HG02840 (cell line): ENCODE results near the gene OR9G4.

Experiments used
- ATAC-seq: cut with Tn5 transposase; IDR thresholded peaks from one replicate; pipeline ENCODE4 v1.9.1; 2021; ENCODE audit warnings: mild to moderate bottlenecking, moderate library complexity, moderate number of reproducible peaks; ENCODE audit not compliant: unreplicated experiment, low FRiP score

Gene OR9G4

GRCh38 chr11:56748597-56748996, at the start of gene OR9G4:
TSS of gene OR9G4 (minus strand) at chr11:56748697. CDS start at chr11:56743766, 4,931 bp downstream.
- ATAC-seq, result no peak

DNA sequence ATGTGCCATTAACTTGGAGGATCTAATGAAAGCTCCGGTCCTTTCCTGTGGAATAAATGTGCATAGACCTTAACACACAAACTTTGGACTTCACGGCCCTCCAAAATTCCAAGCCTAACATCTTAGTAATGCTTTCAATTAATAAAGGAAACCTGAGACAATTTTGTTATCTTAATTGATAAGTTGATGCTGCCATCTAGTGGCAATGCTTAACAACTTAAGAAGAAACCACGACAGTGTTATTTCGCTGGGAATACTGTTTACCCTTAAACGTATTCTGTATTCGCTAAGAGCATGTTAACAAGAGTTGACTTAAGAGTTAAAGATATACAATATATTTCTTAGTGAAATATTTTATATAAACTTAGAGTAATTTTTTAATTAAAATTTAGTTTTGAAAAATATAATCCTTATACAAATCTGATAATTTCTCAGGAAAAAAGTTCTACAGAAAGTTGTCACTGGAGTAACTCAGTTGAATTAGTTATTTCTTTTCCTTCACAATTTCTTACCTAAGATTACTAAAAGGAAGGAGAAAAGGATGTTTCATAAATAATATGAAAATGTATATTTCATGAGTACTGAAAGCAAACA, 35.0 kb upstream of the OR9G4 start:
- ATAC-seq, result no peak

GRCh38 chr11:56782167-56782847, 33.8 kb upstream of the OR9G4 start:
- no peak for ATAC-seq

GRCh38 chr11:56776809-56777208, 28.3 kb upstream of the OR9G4 start:
- ATAC-seq, result no peak

- no peak for ATAC-seq
Observed at GRCh38 chr11:56764976-56765375, 16.5 kb upstream of the OR9G4 start.

DNA sequence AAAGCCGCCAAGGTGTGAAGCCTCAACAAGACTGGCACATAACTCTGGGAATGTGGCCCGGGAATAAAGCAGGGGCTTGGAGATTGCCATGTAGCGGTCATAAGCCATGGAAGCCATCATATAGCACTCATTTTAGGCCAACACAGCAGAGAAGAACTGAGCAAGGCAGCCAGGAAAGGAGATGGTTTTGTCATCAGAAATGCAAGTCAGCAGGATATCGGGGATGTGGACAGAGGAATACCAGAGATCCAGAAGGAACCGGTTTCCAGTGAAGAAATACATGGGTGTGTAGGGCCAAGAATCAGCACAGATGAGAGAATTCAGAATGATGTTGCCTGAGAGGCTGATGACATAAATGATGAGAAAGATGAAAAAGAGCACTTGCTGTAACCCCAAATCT, 3.0 kb upstream of the OR9G4 start:
- ATAC-seq, result no peak

DNA sequence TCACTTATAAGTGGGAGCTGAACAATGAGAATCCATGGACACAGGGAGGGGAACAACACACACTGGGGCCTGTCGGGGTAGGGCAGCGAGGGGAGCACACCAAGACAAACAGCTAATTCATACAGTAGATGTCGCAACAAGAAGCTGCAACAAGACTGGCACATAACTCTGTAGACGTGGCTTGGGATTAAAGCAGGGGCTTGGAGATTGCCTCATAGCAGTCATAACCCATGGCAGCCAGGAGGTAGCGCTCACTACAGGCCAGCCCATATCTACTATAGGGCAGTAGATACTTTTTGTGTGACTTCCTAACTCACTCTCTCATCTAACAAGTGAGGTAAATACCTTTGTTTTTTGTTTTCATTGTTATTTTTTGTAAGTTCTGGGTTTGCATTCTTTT, 1.7 kb upstream of the OR9G4 start:
- no peak for ATAC-seq

GRCh38 chr11:56740886-56741285, 7.6 kb downstream of the OR9G4 start:
- no peak for ATAC-seq

GRCh38 chr11:56740107-56740506, 8.4 kb downstream of the OR9G4 start:
- no peak for ATAC-seq

DNA sequence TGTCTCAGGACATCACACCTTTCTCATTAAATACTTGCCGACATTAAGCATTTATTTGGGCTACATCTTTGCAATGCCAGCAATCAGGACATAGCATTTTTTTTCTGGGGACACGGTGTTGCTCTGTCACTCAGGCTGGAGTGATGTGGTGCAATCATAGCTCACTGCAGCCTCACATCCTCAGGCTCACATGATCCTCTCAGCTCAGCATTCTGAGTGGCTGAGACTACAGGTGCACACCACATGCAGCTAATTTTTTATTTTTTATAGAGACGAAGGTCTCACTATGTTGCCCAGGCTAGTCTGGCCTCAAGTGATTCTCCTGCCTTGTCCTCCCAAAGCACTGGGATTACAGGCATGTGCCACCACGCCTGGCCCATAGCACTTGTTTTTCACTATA, 28.0 kb downstream of the OR9G4 start:
- no peak for ATAC-seq

GRCh38 chr11:56716379-56716854, 32.1 kb downstream of the OR9G4 start:
- no peak for ATAC-seq

GRCh38 chr11:56714206-56714605, 34.3 kb downstream of the OR9G4 start:
- ATAC-seq, result no peak

DNA sequence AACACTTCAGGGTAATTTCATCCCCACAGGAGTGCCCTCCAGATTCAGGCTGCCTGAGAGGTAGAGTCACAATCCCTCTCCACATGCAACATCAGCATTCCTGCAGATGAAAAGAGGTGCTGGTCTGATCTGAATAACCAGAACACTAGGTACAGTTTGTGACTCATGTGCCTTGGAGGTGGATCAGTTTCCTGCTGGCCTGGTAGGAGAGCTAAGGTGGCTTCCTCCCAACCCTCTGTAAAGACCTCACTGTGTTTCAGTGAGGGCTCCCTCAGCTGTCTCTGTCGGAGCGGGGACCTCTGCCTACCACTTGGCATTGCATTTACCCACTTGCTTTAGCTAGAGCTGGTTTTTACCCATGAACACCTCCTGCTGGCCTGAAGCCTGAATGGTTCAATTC, 42.0 kb downstream of the OR9G4 start:
- no peak for ATAC-seq

DNA sequence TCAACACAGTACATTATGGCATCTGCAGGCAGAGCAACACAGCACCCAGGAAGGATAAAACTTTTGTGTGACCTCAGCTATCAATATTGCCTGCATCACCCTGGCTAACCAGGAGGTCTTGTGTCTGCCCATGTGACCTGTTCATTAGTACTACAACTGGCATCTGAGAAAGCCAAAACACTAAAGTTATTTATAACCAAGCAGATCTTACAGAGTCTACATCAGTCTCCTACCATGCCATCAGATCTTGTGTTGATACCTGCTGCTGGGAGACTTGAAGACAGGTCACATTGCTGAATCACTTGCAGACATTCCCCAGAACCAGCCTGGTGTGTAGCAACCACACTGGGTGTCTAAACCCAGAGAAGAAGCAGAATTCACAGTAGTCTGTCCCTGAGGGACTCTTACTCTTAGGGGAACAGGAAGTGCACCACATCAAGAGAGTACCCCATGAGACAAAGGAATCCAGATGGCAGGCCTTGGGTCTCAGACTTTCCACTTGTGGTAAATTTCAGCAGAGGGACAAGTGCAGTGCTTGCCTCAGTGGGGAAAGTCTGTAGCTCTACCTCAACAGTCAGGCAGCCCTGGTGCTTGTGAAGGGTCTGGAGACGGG, 42.6 kb downstream of the OR9G4 start:
- ATAC-seq, result no peak

DNA sequence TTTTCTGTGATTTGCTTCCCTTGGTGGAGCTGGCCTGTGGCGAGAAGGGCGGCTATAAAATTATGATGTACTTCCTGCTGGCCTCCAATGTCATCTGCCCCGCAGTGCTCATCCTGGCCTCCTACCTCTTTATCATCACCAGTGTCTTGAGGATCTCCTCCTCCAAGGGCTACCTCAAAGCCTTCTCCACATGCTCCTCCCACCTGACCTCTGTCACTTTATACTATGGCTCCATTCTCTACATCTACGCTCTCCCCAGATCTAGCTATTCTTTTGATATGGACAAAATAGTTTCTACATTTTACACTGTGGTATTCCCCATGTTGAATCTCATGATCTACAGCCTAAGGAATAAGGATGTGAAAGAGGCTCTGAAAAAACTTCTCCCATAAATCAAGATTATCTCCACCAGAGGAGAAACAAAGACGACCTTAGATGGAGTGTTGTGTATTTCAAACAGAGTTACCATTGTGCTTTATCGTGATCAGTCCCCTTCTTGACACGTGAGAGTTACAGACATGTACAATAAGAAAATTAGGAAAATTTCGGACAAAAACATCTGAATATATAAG, 47.5 kb downstream of the OR9G4 start:
- no peak for ATAC-seq

DNA sequence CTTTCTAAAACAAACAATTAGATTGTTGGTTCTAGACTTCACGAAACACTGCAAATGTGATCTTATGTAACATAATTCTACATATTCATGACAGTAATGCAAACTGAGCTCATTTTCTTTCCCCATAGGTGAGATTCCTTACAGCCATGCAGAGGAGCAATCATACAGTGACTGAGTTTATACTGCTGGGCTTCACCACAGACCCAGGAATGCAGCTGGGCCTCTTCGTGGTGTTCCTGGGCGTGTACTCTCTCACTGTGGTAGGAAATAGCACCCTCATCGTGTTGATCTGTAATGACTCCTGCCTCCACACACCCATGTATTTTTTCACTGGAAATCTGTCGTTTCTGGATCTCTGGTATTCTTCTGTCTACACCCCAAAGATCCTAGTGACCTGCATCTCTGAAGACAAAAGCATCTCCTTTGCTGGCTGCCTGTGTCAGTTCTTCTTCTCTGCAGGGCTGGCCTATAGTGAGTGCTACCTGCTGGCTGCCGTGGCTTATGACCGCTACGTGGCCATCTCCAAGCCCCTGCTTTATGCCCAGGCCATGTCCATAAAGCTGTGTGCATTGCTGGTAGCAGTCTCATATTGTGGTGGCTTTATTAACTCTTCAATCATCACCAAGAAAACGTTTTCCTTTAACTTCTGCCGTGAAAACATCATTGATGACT, 48.1 kb downstream of the OR9G4 start:
- no peak for ATAC-seq

- ATAC-seq, result no peak
Observed at GRCh38 chr11:56698795-56699194, 49.7 kb downstream of the OR9G4 start, which contains the start of gene OR9G1. TSS of gene OR9G1 (plus strand) at chr11:56699095. CDS start at chr11:56700388, 1,293 bp downstream.

- no peak for ATAC-seq
Observed at GRCh38 chr11:56693428-56693827, 55.1 kb downstream of the OR9G4 start.
